Astrocyte (in vitro differentiated cells and primary cell): ENCODE data around the gene RAC2. TPM values are rescaled to one million over a fixed set of nuclear protein-coding genes. Genes with fewer than 3 reads are reported as not detected.

Source experiments
- DNase-seq: peaks from one replicate; pipeline ENCODE4 v3.0.0-alpha.2; 2010; ENCODE audit warnings: low read depth
- FAIRE-seq: peaks from 2 replicates; lab custom pipeline; 2011; peaks lifted over from hg19 to GRCh38; lab: Jason Lieb, UNC
- H2AFZ ChIP-seq: 2 replicates; pipeline ENCODE4 v1.6.0; 2012; ENCODE audit warnings: low read depth, low read length, inconsistent platforms
- H3K27ac ChIP-seq: 2 replicates; pipeline ENCODE4 v1.5.1; 2011; ENCODE audit warnings: low read depth, low read length, inconsistent platforms
- H3K27me3 ChIP-seq: 2 replicates; pipeline ENCODE4 v1.6.0; 2011; ENCODE audit warnings: low read length, inconsistent platforms; ENCODE audit not compliant: insufficient read depth
- H3K36me3 ChIP-seq: 2 replicates; pipeline ENCODE4 v1.5.1; 2011; ENCODE audit warnings: low read length, inconsistent platforms; ENCODE audit not compliant: insufficient read depth
- H3K4me1 ChIP-seq: 2 replicates; pipeline ENCODE4 v1.5.1; 2011; ENCODE audit warnings: low read length, inconsistent platforms; ENCODE audit not compliant: insufficient read depth
- H3K4me2 ChIP-seq: 2 replicates; pipeline ENCODE4 v1.6.0; 2012; ENCODE audit warnings: low read length, inconsistent platforms
- H3K4me3 ChIP-seq: 2 replicates; pipeline ENCODE4 v1.5.1; 2011; ENCODE audit warnings: low read depth, mild to moderate bottlenecking, low read length, inconsistent platforms; ENCODE audit not compliant: insufficient read depth
- H3K79me2 ChIP-seq: 2 replicates; pipeline ENCODE4 v1.6.0; 2012; ENCODE audit warnings: mild to moderate bottlenecking, low read length, inconsistent platforms; ENCODE audit not compliant: insufficient read depth
- H3K9ac ChIP-seq: 2 replicates; pipeline ENCODE4 v1.6.0; 2012; ENCODE audit warnings: mild to moderate bottlenecking, low read length, inconsistent platforms
- H3K9me3 ChIP-seq: 2 replicates; pipeline ENCODE4 v1.5.1; 2012; ENCODE audit warnings: low read depth, mild to moderate bottlenecking, low read length, inconsistent platforms; ENCODE audit not compliant: insufficient read depth
- H4K20me1 ChIP-seq: 2 replicates; pipeline ENCODE4 v1.6.0; 2012; ENCODE audit warnings: low read length, inconsistent platforms; ENCODE audit not compliant: insufficient read depth
- H3K27ac Mint-ChIP-seq: one replicate; pipeline ENCODE4 v1.8.0; 2021; ENCODE audit warnings: mild to moderate bottlenecking, mixed read lengths; ENCODE audit not compliant: unreplicated experiment
- H3K27me3 Mint-ChIP-seq: one replicate; pipeline ENCODE4 v1.8.0; 2021; ENCODE audit warnings: low read depth, mixed read lengths; ENCODE audit not compliant: unreplicated experiment
- H3K36me3 Mint-ChIP-seq: one replicate; pipeline ENCODE4 v1.8.0; 2021; ENCODE audit warnings: low read depth, mixed read lengths; ENCODE audit not compliant: unreplicated experiment
- H3K4me1 Mint-ChIP-seq: one replicate; pipeline ENCODE4 v1.8.0; 2021; ENCODE audit warnings: low read depth, mixed read lengths; ENCODE audit not compliant: unreplicated experiment
- H3K4me3 Mint-ChIP-seq: one replicate; pipeline ENCODE4 v1.8.0; 2021; ENCODE audit warnings: mild to moderate bottlenecking, moderate library complexity, mixed read lengths; ENCODE audit not compliant: unreplicated experiment
- H3K9me3 Mint-ChIP-seq: one replicate; pipeline ENCODE4 v1.8.0; 2021; ENCODE audit warnings: mild to moderate bottlenecking, mixed read lengths; ENCODE audit not compliant: unreplicated experiment
- EZH2 ChIP-seq: IDR thresholded peaks from 2 replicates; pipeline ENCODE4 v1.6.1; 2012; ENCODE audit warnings: mild to moderate bottlenecking, low read length, inconsistent platforms; ENCODE audit not compliant: insufficient read depth
- total RNA-seq: library from RNA; stranded (reverse); gene quantifications from 2 replicates; pipeline ENCODE4 v1.2.1, GENCODE V29; 2021
- TF ChIP-seq, protein P1 (sequence below): IDR thresholded peaks from 2 replicates; pipeline ENCODE4 v1.5.1; 2011; ENCODE audit warnings: low read depth, mild to moderate bottlenecking, inconsistent platforms, low read length, moderate library complexity; ENCODE audit not compliant: insufficient read depth

Gene RAC2
- total RNA-seq, 1 donor from 2014 or later, result 0.61 TPM

DNA sequence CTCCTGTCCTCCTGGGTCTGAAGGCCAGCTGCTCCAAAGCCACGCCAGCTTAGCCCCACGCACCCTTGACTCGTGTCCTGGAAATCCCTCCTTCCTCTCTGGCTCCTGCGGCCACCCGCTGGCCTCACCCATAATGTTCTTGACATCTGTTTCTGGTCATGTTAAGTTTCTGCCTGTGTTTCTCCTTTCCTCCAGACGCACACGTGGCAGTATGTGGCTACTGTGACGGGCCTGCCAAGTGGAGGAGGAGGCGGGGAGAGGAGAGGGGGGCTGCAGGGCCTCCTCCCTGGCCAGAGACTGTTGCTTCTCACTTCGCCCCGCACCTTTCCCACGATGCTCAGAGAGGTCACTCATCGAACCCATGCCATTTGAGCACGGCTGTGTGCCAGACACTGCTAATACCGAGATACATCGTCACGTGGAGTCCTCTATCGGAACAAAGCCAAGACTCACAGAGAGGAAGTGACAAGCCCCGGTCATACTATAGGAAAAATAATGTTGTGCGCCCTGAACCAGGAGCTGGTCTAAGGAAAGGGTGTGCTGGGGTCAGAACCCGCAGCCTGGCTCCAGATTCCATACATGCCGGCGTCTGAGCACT is 67.5 kb downstream of the RAC2 start:
- peak overlapping the region; percentile 57 for H3K9ac ChIP-seq
- H3K27me3 ChIP-seq, result no peaks in the 10 kb centered on the region
- Mint-ChIP-seq H3K4me3 (no peak overlapping the region), H3K27me3 (peaks cover 59% of the 10 kb centered on the region), H3K9me3 (no peaks in the 10 kb centered on the region), H3K27ac (no peak overlapping the region), H3K4me1 (peaks cover 12% of the 10 kb centered on the region), H3K36me3 (no peaks in the 10 kb centered on the region)
- peaks cover 14% of the 10 kb centered on the region for H3K4me1 ChIP-seq
- peak; percentile 63 for FAIRE-seq
- no peaks in the 10 kb centered on the region for H4K20me1 ChIP-seq
- peak; percentile 79 for DNase-seq
- TF ChIP-seq, protein P1, sequence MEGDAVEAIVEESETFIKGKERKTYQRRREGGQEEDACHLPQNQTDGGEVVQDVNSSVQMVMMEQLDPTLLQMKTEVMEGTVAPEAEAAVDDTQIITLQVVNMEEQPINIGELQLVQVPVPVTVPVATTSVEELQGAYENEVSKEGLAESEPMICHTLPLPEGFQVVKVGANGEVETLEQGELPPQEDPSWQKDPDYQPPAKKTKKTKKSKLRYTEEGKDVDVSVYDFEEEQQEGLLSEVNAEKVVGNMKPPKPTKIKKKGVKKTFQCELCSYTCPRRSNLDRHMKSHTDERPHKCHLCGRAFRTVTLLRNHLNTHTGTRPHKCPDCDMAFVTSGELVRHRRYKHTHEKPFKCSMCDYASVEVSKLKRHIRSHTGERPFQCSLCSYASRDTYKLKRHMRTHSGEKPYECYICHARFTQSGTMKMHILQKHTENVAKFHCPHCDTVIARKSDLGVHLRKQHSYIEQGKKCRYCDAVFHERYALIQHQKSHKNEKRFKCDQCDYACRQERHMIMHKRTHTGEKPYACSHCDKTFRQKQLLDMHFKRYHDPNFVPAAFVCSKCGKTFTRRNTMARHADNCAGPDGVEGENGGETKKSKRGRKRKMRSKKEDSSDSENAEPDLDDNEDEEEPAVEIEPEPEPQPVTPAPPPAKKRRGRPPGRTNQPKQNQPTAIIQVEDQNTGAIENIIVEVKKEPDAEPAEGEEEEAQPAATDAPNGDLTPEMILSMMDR, result no peak
- TF ChIP-seq EZH2, result no peak
- no peaks in the 10 kb centered on the region for H3K9me3 ChIP-seq
- H3K4me2 ChIP-seq, result peak overlapping the region; percentile 78
- no peak overlapping the region for H3K27ac ChIP-seq
- no peaks in the 10 kb centered on the region for H3K79me2 ChIP-seq
- H3K4me3 ChIP-seq, result peak overlapping the region; percentile 10
- H3K36me3 ChIP-seq, result no peaks in the 10 kb centered on the region
- peak overlapping the region; percentile 80 for H2AFZ ChIP-seq

DNA sequence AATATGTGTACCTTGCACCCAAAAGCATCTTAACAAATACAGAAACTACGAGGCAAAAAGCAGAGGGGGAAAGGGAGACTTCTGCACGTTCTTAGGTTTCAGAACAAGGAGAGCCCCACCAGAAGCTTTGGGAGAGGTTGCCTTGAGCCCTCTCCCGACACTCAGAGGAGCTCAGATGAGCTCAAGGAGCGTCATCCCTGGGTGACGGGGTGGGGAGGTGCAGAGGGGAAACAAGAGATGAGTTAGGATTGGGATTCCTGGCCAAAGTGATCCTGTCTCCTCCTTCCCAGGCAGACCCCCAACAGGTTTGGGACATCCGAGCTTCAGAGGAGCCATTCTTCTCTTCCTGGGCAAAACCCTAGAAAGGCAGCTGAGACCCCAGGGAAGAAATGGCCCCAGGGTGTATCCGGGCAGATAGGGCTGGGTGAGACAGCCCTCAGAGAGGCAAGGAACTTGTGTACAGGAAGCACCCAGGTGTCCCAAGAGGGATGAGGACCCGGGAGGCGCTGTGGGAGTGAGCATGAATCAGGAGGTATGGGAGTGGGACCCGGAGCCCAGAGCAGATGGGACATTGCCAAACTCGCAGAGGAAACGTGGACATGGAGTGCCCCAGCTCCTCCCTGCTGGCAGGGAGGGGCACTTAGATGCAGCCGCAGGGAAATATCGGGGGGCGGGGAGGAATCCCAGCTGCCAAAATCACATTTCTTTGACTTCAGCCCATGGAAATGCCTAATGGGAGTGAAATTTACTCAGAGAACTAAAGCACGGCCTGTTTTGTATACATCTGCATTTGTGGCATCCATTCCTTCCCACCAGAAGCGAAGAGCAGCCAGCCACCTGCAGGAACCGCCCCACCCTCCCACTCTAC is 68.4 kb downstream of the RAC2 start:
- Histone ChIP-seq H3K36me3 (no peaks in the 10 kb centered on the region), H3K27me3 (no peaks in the 10 kb centered on the region), H3K4me3 (no peak overlapping the region), H3K4me2 (peak overlapping the region; percentile 78), H3K9ac (no peak overlapping the region), H2AFZ (peak overlapping the region; percentile 80), H3K27ac (no peak overlapping the region), H4K20me1 (no peaks in the 10 kb centered on the region), H3K4me1 (peaks cover 14% of the 10 kb centered on the region), H3K9me3 (no peaks in the 10 kb centered on the region), H3K79me2 (no peaks in the 10 kb centered on the region)
- H3K9me3 Mint-ChIP-seq, result no peaks in the 10 kb centered on the region
- no peak for TF ChIP-seq EZH2
- TF ChIP-seq, protein P1, result no peak
- DNase-seq, result no peak
- H3K27me3 Mint-ChIP-seq, result peaks cover 68% of the 10 kb centered on the region
- no peak overlapping the region for H3K4me3 Mint-ChIP-seq
- H3K27ac Mint-ChIP-seq, result no peak overlapping the region
- peaks cover 12% of the 10 kb centered on the region for H3K4me1 Mint-ChIP-seq
- no peak for FAIRE-seq
- H3K36me3 Mint-ChIP-seq, result no peaks in the 10 kb centered on the region

Other genes starting within 250 kb of the RAC2 start
- 32.2 and 36.3 TPM in 2 replicates for gene TST, start 224.8 kb downstream of the RAC2 start, total RNA-seq
- gene MPST, start 224.5 kb downstream of the RAC2 start, total RNA-seq, result 65.2 and 67.8 TPM in 2 replicates
- gene KCTD17, start 192.5 kb downstream of the RAC2 start, total RNA-seq, result 29.0 and 31.3 TPM in 2 replicates
- not detected in 2 replicates for gene TMPRSS6, start 134.6 kb downstream of the RAC2 start, total RNA-seq
- 1.3 and 1.6 TPM in 2 replicates for gene IL2RB, start 94.4 kb downstream of the RAC2 start, total RNA-seq
- 6.0 and 8.4 TPM in 2 replicates for gene C1QTNF6, start 56.0 kb downstream of the RAC2 start, total RNA-seq
- gene SSTR3, start 31.8 kb downstream of the RAC2 start, total RNA-seq, result 0.07 TPM in 1 of 2 replicates, not detected in the other
- gene CYTH4, start 38.2 kb upstream of the RAC2 start, total RNA-seq, result not detected in 2 replicates
- 2.8 and 3.0 TPM in 2 replicates for gene ELFN2, start 183.2 kb upstream of the RAC2 start, total RNA-seq
- 0.87 and 1.4 TPM in 2 replicates for gene MFNG, start 242.1 kb upstream of the RAC2 start, total RNA-seq